ENCODE measurements around the gene TUBGCP5.

The TUBGCP5 gene

DNA sequence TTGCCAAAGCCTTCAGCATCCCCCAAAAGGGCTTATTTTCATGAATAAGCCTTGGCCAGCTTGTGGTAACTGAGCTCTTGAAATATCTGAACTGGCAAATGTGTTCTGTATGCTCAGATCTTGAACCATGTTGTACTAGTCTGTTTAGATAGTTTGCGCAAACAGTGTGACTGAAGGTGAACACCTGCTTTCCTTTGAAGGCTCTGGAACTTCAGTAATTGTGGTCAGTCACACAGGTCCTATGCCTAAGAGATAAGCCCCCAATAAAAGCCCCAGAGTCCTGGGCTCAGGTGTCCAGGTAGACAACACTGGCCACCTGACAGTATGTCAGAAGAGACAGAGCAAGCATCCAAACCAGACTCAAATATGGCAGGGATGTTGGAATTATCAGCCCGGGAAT is 5.4 kb downstream of the TUBGCP5 start:
- Histone ChIP-seq H3K4me3 (ENCODE audit: insufficient read depth, low read length, poor library complexity, severe bottlenecking) (no peak overlapping the region), H4K20me1 (ENCODE audit: low read depth, low read length) (no peaks in the 10 kb centered on the region), H3K27me3 (ENCODE audit: low read length) (no peaks in the 10 kb centered on the region)

DNA sequence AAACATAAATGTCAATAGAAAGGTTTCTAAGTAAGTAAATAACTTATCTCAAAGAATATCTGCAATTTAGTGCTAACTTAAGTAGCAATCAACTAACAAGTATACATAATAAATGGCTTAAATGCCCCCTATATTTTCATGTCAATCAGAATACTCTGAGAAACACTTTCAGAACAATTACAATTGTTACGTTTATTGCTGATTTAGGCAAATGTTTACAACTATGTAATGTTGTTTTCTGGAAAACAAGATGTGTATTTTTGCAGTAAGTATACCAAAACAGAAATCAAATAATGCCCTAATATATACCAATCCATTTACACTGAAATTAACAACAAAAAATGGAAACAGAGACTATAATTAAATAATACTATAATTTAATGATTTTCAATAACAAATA is 13.2 kb downstream of the TUBGCP5 start:
- Histone ChIP-seq H3K79me2 (ENCODE audit: insufficient read depth, low read length) (no peaks in the 10 kb centered on the region), H3K9me3 (ENCODE audit: insufficient read depth, low read length) (no peaks in the 10 kb centered on the region), H3K9ac (ENCODE audit: low read length) (no peak overlapping the region), H3K27me3 (ENCODE audit: low read length) (no peaks in the 10 kb centered on the region), H3K27ac (ENCODE audit: low read depth, low read length) (no peak overlapping the region), H3K9me2 (replicated peaks; ENCODE audit: insufficient read depth, low read length) (no peaks in the 10 kb centered on the region), H3K4me3 (ENCODE audit: insufficient read depth, low read length, poor library complexity, severe bottlenecking) (no peak overlapping the region), H2AFZ (ENCODE audit: low read depth, low read length, severe bottlenecking) (no peak overlapping the region), H3F3A (ENCODE audit: insufficient read depth) (no peaks in the 10 kb centered on the region), H3K4me2 (ENCODE audit: low read depth, low read length, poor library complexity, severe bottlenecking) (no peak overlapping the region), H4K20me1 (ENCODE audit: low read depth, low read length) (no peaks in the 10 kb centered on the region), H3K36me3 (ENCODE audit: low read length) (peaks cover 49% of the 10 kb centered on the region)
- TF ChIP-seq, protein P1, sequence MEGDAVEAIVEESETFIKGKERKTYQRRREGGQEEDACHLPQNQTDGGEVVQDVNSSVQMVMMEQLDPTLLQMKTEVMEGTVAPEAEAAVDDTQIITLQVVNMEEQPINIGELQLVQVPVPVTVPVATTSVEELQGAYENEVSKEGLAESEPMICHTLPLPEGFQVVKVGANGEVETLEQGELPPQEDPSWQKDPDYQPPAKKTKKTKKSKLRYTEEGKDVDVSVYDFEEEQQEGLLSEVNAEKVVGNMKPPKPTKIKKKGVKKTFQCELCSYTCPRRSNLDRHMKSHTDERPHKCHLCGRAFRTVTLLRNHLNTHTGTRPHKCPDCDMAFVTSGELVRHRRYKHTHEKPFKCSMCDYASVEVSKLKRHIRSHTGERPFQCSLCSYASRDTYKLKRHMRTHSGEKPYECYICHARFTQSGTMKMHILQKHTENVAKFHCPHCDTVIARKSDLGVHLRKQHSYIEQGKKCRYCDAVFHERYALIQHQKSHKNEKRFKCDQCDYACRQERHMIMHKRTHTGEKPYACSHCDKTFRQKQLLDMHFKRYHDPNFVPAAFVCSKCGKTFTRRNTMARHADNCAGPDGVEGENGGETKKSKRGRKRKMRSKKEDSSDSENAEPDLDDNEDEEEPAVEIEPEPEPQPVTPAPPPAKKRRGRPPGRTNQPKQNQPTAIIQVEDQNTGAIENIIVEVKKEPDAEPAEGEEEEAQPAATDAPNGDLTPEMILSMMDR (IDR thresholded peaks at IDR 0.05; ENCODE audit: insufficient read depth, low read length, poor library complexity, severe bottlenecking): no peak
- no peak for TF ChIP-seq EZH2phosphoT487 (conservative IDR thresholded peaks at IDR 0.05; ENCODE audit: low read length)

More for the DNA sequence above, 5.4 kb downstream of the TUBGCP5 start:
- TF ChIP-seq, protein P1 (IDR thresholded peaks at IDR 0.05; ENCODE audit: insufficient read depth, low read length, poor library complexity, severe bottlenecking): no peak
- H3K4me2 ChIP-seq (ENCODE audit: low read depth, low read length, poor library complexity, severe bottlenecking): no peak overlapping the region
- no peak overlapping the region for H3K27ac ChIP-seq (ENCODE audit: low read depth, low read length)
- H3K36me3 ChIP-seq (ENCODE audit: low read length): peaks cover 33% of the 10 kb centered on the region
- H3K9me2 ChIP-seq (replicated peaks; ENCODE audit: insufficient read depth, low read length): no peaks in the 10 kb centered on the region
- no peak overlapping the region for H2AFZ ChIP-seq (ENCODE audit: low read depth, low read length, severe bottlenecking)
- H3K9me3 ChIP-seq (ENCODE audit: insufficient read depth, low read length): no peaks in the 10 kb centered on the region
- H3F3A ChIP-seq (ENCODE audit: insufficient read depth): peaks cover 11% of the 10 kb centered on the region; the same call in 1 of the 2 replicates
- no peak overlapping the region for H3K9ac ChIP-seq (ENCODE audit: low read length)
- peaks cover 20% of the 10 kb centered on the region; the same call in 1 of the 2 replicates for H3K79me2 ChIP-seq (ENCODE audit: insufficient read depth, low read length)

DNA sequence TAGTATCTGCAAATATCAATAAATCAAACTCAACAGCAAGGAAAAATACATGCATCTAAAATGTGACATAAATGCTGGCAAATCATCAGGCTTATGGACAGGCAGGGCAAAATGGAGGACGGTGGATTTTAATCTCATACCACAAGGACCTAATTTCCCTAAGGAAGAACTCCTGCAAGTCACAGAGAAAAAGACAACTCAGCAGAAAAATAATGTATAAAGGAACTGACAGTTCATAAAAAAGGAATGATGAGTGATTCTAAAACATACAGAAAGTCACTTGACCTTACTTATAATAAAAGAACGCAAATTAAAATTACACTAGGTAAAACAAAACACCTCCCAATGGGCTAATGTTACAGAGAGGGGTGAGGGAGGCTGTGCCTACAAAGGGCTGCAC is 17.2 kb downstream of the TUBGCP5 start:
- H3K27me3 ChIP-seq (ENCODE audit: low read length): no peaks in the 10 kb centered on the region
- no peak overlapping the region for H3K27ac ChIP-seq (ENCODE audit: low read depth, low read length)
- H4K20me1 ChIP-seq (ENCODE audit: low read depth, low read length): no peaks in the 10 kb centered on the region
- no peaks in the 10 kb centered on the region for H3K9me3 ChIP-seq (ENCODE audit: insufficient read depth, low read length)
- H3K36me3 ChIP-seq (ENCODE audit: low read length): peaks cover 49% of the 10 kb centered on the region
- H3F3A ChIP-seq (ENCODE audit: insufficient read depth): no peaks in the 10 kb centered on the region
- TF ChIP-seq, protein P1 (IDR thresholded peaks at IDR 0.05; ENCODE audit: insufficient read depth, low read length, poor library complexity, severe bottlenecking): no peak
- no peak for TF ChIP-seq EZH2phosphoT487 (conservative IDR thresholded peaks at IDR 0.05; ENCODE audit: low read length)
- no peaks in the 10 kb centered on the region for H3K79me2 ChIP-seq (ENCODE audit: insufficient read depth, low read length)
- H3K4me2 ChIP-seq (ENCODE audit: low read depth, low read length, poor library complexity, severe bottlenecking): no peak overlapping the region
- no peak overlapping the region for H2AFZ ChIP-seq (ENCODE audit: low read depth, low read length, severe bottlenecking)
- no peak overlapping the region for H3K4me3 ChIP-seq (ENCODE audit: insufficient read depth, low read length, poor library complexity, severe bottlenecking)
- no peaks in the 10 kb centered on the region for H3K9me2 ChIP-seq (replicated peaks; ENCODE audit: insufficient read depth, low read length)
- no peak overlapping the region for H3K9ac ChIP-seq (ENCODE audit: low read length)
